Mesothelial cell of epicardium (in vitro differentiated cells): ENCODE measurements around the gene SUGP1. TPM values are rescaled to one million over a fixed set of nuclear protein-coding genes. Genes with fewer than 3 reads are reported as not detected.

Experiments
- DNase-seq, 2 experiments: peaks; one replicate each; pipeline ENCODE4 v3.0.0; 2021; ENCODE audit warnings: low spot score in 2 of 2; ENCODE audit not compliant: unreplicated experiment in 2 of 2
- H3K27ac Mint-ChIP-seq: 2 replicates; pipeline ENCODE4 v1.8.0; 2021; ENCODE audit warnings: mixed read lengths
- H3K27me3 Mint-ChIP-seq: 2 replicates; pipeline ENCODE4 v1.8.0; 2021; ENCODE audit warnings: low read depth, mixed read lengths
- H3K36me3 Mint-ChIP-seq: 2 replicates; pipeline ENCODE4 v1.8.0; 2021; ENCODE audit warnings: mixed read lengths
- H3K4me1 Mint-ChIP-seq: 2 replicates; pipeline ENCODE4 v1.8.0; 2021; ENCODE audit warnings: mixed read lengths
- H3K4me3 Mint-ChIP-seq: 2 replicates; pipeline ENCODE4 v1.8.0; 2021; ENCODE audit warnings: mild to moderate bottlenecking, moderate library complexity, mixed read lengths
- H3K9me3 Mint-ChIP-seq: 2 replicates; pipeline ENCODE4 v1.8.0; 2021; ENCODE audit warnings: mixed read lengths
- total RNA-seq: library from RNA; stranded (reverse); gene quantifications from 3 replicates; pipeline ENCODE4 v1.2.1, GENCODE V29; 2021
- TF ChIP-seq, protein P1 (sequence below): fragments of 200-600 bp; sonication (generic); IDR thresholded peaks from one replicate; pipeline ENCODE4 v1.5.0; 2021; ENCODE audit warnings: antibody characterized with exemption; ENCODE audit not compliant: unreplicated experiment

SUGP1 gene
- total RNA-seq, 1 donor from 2014 or later = 77.2 TPM

DNA sequence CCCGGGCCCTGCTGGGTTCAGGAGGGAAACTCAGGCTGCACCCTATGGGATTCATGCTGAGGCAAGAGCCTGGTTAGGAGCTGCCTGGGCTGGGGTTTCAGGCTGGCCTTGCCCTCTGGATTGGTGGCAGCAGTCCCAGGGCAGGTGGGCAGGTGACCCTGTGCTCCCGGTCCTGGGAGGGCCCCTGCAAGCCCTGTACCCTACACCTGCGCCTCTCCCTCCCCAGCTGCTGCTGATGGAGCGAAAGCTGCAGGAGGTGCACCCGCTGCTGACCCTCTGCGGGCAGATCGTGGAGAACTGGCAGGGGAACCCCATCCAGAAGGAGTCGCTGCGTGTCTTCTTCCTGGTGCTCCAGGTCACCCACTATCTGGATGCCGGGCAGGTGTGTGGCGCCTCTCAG lies 20.7 kb upstream of the SUGP1 start:
- Mint-ChIP-seq H3K36me3 (peaks cover 21% of the 10 kb centered on the region), H3K9me3 (no peaks in the 10 kb centered on the region), H3K4me3 (no peak overlapping the region), H3K27me3 (no peaks in the 10 kb centered on the region), H3K27ac (no peak overlapping the region), H3K4me1 (no peaks in the 10 kb centered on the region)
- DNase-seq = no peak
- TF ChIP-seq, protein P1, sequence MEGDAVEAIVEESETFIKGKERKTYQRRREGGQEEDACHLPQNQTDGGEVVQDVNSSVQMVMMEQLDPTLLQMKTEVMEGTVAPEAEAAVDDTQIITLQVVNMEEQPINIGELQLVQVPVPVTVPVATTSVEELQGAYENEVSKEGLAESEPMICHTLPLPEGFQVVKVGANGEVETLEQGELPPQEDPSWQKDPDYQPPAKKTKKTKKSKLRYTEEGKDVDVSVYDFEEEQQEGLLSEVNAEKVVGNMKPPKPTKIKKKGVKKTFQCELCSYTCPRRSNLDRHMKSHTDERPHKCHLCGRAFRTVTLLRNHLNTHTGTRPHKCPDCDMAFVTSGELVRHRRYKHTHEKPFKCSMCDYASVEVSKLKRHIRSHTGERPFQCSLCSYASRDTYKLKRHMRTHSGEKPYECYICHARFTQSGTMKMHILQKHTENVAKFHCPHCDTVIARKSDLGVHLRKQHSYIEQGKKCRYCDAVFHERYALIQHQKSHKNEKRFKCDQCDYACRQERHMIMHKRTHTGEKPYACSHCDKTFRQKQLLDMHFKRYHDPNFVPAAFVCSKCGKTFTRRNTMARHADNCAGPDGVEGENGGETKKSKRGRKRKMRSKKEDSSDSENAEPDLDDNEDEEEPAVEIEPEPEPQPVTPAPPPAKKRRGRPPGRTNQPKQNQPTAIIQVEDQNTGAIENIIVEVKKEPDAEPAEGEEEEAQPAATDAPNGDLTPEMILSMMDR = no peak

DNA sequence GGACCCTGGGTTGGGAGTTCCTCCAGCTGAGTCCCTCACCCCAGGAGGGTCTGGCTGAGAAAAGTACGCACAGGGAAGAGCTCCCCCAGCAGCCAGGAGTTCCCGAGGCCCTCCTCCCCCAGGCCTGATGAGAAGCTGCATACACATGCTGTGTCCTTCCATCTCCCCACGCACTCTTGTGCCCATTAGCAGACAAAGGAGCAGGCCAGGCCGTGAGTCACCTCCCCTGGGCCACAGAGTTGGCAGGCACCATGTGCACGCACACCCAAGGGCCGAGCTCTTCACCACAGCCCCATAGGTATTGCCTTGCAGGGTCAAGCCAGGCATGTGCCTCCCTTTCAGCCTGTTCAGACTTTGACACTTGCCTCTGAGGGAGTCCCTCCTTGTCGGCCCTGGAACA lies 17.8 kb upstream of the SUGP1 start:
- no peaks in the 10 kb centered on the region for H3K4me1 Mint-ChIP-seq
- DNase-seq = no peak
- peaks cover 22% of the 10 kb centered on the region for H3K36me3 Mint-ChIP-seq
- H3K9me3 Mint-ChIP-seq = no peaks in the 10 kb centered on the region
- H3K27me3 Mint-ChIP-seq = no peaks in the 10 kb centered on the region
- no peak overlapping the region for H3K4me3 Mint-ChIP-seq
- TF ChIP-seq, protein P1 = no peak
- H3K27ac Mint-ChIP-seq = no peak overlapping the region

DNA sequence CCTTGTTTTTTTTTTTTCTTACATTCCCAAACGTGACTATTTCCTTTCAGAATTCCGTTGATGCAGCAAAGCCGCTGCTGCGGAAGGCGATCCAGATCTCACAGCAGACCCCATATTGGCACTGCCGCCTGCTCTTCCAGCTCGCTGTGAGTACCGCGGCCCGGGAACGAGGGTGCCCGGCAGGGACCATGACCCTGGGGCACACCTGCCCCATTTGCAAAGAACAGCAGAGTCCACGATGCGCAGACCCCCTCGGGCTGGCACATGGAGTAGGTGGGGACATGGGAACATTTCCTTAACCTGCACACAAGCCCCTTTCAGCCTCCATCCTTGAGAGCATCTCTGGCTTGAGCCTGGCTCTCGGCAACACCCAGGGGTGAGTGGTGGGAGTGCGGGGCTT lies 16.8 kb upstream of the SUGP1 start:
- H3K4me1 Mint-ChIP-seq = no peaks in the 10 kb centered on the region
- peaks cover 22% of the 10 kb centered on the region for H3K36me3 Mint-ChIP-seq
- TF ChIP-seq, protein P1 = no peak
- no peaks in the 10 kb centered on the region for H3K27me3 Mint-ChIP-seq
- H3K9me3 Mint-ChIP-seq = no peaks in the 10 kb centered on the region
- no peak overlapping the region for H3K27ac Mint-ChIP-seq
- no peak overlapping the region for H3K4me3 Mint-ChIP-seq
- DNase-seq = no peak

DNA sequence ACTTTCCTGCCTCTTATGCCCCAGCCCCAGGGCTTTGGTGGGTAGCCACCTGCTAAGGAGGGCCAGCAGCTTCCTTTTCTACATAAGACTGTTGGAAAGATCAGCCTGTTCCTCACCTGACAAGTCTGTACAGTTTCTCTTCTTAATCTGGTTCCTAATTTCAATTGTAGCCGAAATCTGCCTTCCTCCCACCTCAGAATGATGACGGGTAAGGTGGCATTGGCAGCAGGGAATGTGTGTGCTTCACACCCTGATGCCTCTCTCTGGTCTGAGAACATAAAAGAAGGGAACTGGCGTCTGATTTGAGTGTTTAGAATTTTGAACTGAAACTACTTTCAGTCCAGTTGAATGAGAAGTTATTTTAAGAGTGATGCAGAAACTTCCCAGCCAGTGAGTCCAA lies 16.3 kb upstream of the SUGP1 start:
- H3K4me3 Mint-ChIP-seq = no peak overlapping the region
- H3K9me3 Mint-ChIP-seq = no peaks in the 10 kb centered on the region
- H3K4me1 Mint-ChIP-seq = no peaks in the 10 kb centered on the region
- H3K36me3 Mint-ChIP-seq = peaks cover 22% of the 10 kb centered on the region
- DNase-seq = no peak
- H3K27ac Mint-ChIP-seq = no peak overlapping the region
- TF ChIP-seq, protein P1 = no peak
- H3K27me3 Mint-ChIP-seq = no peaks in the 10 kb centered on the region

DNA sequence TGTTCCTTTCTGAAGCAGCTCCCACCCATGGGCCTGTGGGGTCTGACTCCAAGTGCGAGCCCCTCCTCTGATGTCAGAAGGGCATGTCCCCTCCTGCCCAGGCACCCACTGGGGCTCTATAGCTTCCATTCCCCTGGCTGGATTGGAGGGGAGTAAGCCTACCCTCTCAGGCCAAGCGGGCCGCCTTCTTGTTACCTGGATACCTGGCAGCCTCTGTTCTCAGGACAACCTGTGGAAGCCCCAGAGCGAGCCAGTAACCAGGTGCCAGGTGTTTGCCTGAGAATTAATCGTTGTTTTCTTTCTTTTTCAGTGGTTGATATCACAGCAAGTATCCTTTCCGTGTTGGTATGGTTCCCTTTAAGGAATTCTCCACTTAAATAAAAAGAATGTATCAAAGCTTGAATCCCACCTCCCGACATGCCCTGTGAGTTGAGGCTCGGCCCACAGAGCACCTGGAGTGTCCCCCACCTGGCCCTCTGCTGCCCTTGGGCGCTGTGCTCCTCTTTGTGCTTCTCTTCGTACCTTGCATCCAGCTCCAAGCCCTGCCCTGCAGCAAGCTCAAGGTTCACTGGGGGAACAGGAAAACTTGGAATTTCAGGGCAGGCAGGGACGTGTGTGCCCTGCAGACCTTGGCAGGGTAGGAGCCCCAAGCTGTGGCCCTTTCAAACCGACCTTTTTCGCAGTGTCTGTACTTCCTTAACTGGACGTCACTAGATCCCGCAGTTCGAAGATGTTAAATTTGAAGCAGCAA lies 15.3 kb upstream of the SUGP1 start:
- Mint-ChIP-seq H3K9me3 (no peaks in the 10 kb centered on the region), H3K36me3 (peaks cover 22% of the 10 kb centered on the region), H3K4me3 (no peak overlapping the region), H3K27me3 (no peaks in the 10 kb centered on the region), H3K4me1 (no peaks in the 10 kb centered on the region), H3K27ac (no peak overlapping the region)
- TF ChIP-seq, protein P1 = no peak
- DNase-seq = no peak
